A673 (cell line): Measurements from ENCODE around the gene GRIK1. TPM values are rescaled to one million over a fixed set of nuclear protein-coding genes. Genes with fewer than 3 reads are reported as not detected.
A peak's percentile ranks its signal among the peaks of the same experiment; 100 is the strongest.

Source experiments
- BruUV-seq: library from RNA; stranded (reverse); fragments of 400-500 nt; replicated peaks from 2 replicates; lab custom pipeline; 2021; lab: Mats Ljungman, UMichigan
- CTCF ChIA-PET: fragments of 300-600 bp; sonication (Branson Sonifier 250); formaldehyde crosslinking; loops from one replicate; lab custom pipeline; 2022; ENCODE audit warnings: antibody characterized with exemption; lab: Charles Lee
- POLR2A ChIA-PET: fragments of 300-600 bp; sonication (Branson Sonifier 250); formaldehyde crosslinking; loops from one replicate; lab custom pipeline; 2022; ENCODE audit warnings: antibody characterized with exemption; ENCODE audit not compliant: low non-redundant PET; lab: Charles Lee
- DNase-seq: peaks from one replicate; pipeline ENCODE4 v3.0.0-alpha.2; 2015; ENCODE audit warnings: low spot score
- H3K27ac ChIP-seq: fragments of 200-600 bp; sonication (generic); 2 replicates; pipeline ENCODE4 v1.5.1; 2016; ENCODE audit warnings: mixed run types, low read depth, mild to moderate bottlenecking, mixed read lengths, antibody characterized with exemption, low read length; ENCODE audit not compliant: poor library complexity, severe bottlenecking
- H3K27me3 ChIP-seq: fragments of 200-600 bp; sonication (generic); replicated peaks from 2 replicates; pipeline ENCODE4 v1.6.1; 2017; ENCODE audit warnings: mixed run types, low read depth, mild to moderate bottlenecking, mixed read lengths, antibody characterized with exemption, low read length; ENCODE audit not compliant: insufficient read depth, poor library complexity
- H3K36me3 ChIP-seq: fragments of 200-600 bp; sonication (generic); 2 replicates; pipeline ENCODE4 v1.6.1; 2016; ENCODE audit warnings: mixed run types, mild to moderate bottlenecking, mixed read lengths, antibody characterized with exemption, low read length; ENCODE audit not compliant: insufficient read depth, poor library complexity, severe bottlenecking
- H3K4me1 ChIP-seq: fragments of 200-600 bp; sonication (generic); 2 replicates; pipeline ENCODE4 v1.6.1; 2017; ENCODE audit warnings: mixed run types, mild to moderate bottlenecking, mixed read lengths, antibody characterized with exemption, low read length; ENCODE audit not compliant: insufficient read depth, poor library complexity, severe bottlenecking
- H3K4me3 ChIP-seq: fragments of 200-600 bp; sonication (generic); 2 replicates; pipeline ENCODE4 v1.5.1; 2016; ENCODE audit warnings: low read depth, mixed run types, mild to moderate bottlenecking, mixed read lengths, low read length; ENCODE audit not compliant: poor library complexity, severe bottlenecking
- H3K9me3 ChIP-seq: fragments of 200-600 bp; sonication (generic); 2 replicates; pipeline ENCODE4 v1.6.1; 2016; ENCODE audit warnings: mixed run types, low read depth, mild to moderate bottlenecking, mixed read lengths, antibody characterized with exemption, low read length; ENCODE audit not compliant: poor library complexity, severe bottlenecking
- CTCF ChIP-seq: fragments of 300-800, 200-600 bp; sonication (generic); conservative IDR thresholded peaks from 2 replicates; pipeline ENCODE4 v1.5.1; 2017; ENCODE audit warnings: low read depth, mild to moderate bottlenecking, antibody characterized with exemption, low read length, moderate library complexity, mixed read lengths
- EZH2 ChIP-seq: fragments of 200-600 bp; sonication (generic); IDR thresholded peaks from 2 replicates; pipeline ENCODE4 v1.6.1; 2017; ENCODE audit warnings: borderline replicate concordance, low read depth, mild to moderate bottlenecking, mixed read lengths, antibody characterized with exemption, low read length; ENCODE audit not compliant: poor library complexity, severe bottlenecking
- intact Hi-C: fragments of 100-400 bp; cut with micrococcal nuclease; formaldehyde crosslinking; loops from one replicate; pipeline ENCODE4 v1.10.0; 2022; ENCODE audit not compliant: unreplicated experiment
- total RNA-seq: library from RNA; stranded (reverse); gene quantifications from 2 replicates; pipeline ENCODE4 v1.2.3, GENCODE V29; 2021

The GRIK1 gene
- total RNA-seq, 1 experiment from 2014 or later = 0.67 TPM

GRCh38 chr21:29716753-29717152 lies 223.0 kb downstream of the GRIK1 start:
- CTCF ChIA-PET = no interaction called here
- Histone ChIP-seq H3K4me3 (no peak overlapping the region), H3K27me3 (no peaks in the 10 kb centered on the region), H3K9me3 (peaks cover 18% of the 10 kb centered on the region), H3K4me1 (peaks cover 53% of the 10 kb centered on the region), H3K27ac (no peak overlapping the region), H3K36me3 (no peaks in the 10 kb centered on the region)
- no peak for TF ChIP-seq EZH2
- TF ChIP-seq CTCF = no peak
- BruUV-seq = no TSS peak
- intact Hi-C loops = loop anchor here (10.0 kb wide), 1 partner anchor 512 kb away; no protein-coding TSS in a partner anchor
- no peak for DNase-seq
- POLR2A ChIA-PET = no interaction called here

- no TSS peak for BruUV-seq
- no peaks in the 10 kb centered on the region for H3K27me3 ChIP-seq
- H3K4me3 ChIP-seq = no peak overlapping the region
- no peak for DNase-seq
- CTCF ChIA-PET = no interaction called here
- TF ChIP-seq CTCF (no peak), EZH2 (no peak)
- H3K27ac ChIP-seq = no peak overlapping the region
- H3K4me1 ChIP-seq = peaks cover 50% of the 10 kb centered on the region
- H3K36me3 ChIP-seq = no peaks in the 10 kb centered on the region
- H3K9me3 ChIP-seq = peaks cover 18% of the 10 kb centered on the region
- POLR2A ChIA-PET = no interaction called here
- intact Hi-C loops = loop anchor here (10.0 kb wide), 1 partner anchor 510 kb away; no protein-coding TSS in a partner anchor
These were observed 224.7 kb downstream of the GRIK1 start for GRCh38 chr21:29715089-29715488.

GRCh38 chr21:29712818-29713217 lies 227.0 kb downstream of the GRIK1 start:
- peak; percentile 22 for DNase-seq
- Histone ChIP-seq H3K36me3 (no peaks in the 10 kb centered on the region), H3K27ac (peak overlapping the region; percentile 1), H3K4me1 (peaks cover 42% of the 10 kb centered on the region), H3K4me3 (no peak overlapping the region), H3K9me3 (peaks cover 16% of the 10 kb centered on the region), H3K27me3 (no peaks in the 10 kb centered on the region)
- ChIA-PET CTCF (no interaction called here), POLR2A (no interaction called here)
- BruUV-seq = no TSS peak
- intact Hi-C loops = loop anchor here (10.0 kb wide), 1 partner anchor 508 kb away; no protein-coding TSS in a partner anchor
- no peak for TF ChIP-seq CTCF
